ENCODE measurements around the gene CRELD2.

CRELD2 gene

GRCh38 chr22:49913446-49913845, 5.0 kb upstream of the CRELD2 start:
- no peak for FAIRE-seq

GRCh38 chr22:49914256-49914655, 4.2 kb upstream of the CRELD2 start:
- no peak for FAIRE-seq

GRCh38 chr22:49915610-49916009, 2.8 kb upstream of the CRELD2 start:
- FAIRE-seq = no peak

- FAIRE-seq = no peak
These were observed 1.6 kb upstream of the CRELD2 start for GRCh38 chr22:49916831-49917230.

GRCh38 chr22:49918911-49919881, 762 bp downstream of the CRELD2 start:
- no peak for FAIRE-seq

GRCh38 chr22:49920859-49921258, 2.4 kb downstream of the CRELD2 start:
- FAIRE-seq = no peak

GRCh38 chr22:49921508-49922278, 3.3 kb downstream of the CRELD2 start:
- FAIRE-seq = no peak

GRCh38 chr22:49922484-49922883, 4.0 kb downstream of the CRELD2 start:
- no peak for FAIRE-seq

- FAIRE-seq = no peak
These were observed 4.5 kb downstream of the CRELD2 start for GRCh38 chr22:49922926-49923325.

GRCh38 chr22:49923445-49923844, 5.0 kb downstream of the CRELD2 start:
- FAIRE-seq = no peak

GRCh38 chr22:49924113-49924833, 5.8 kb downstream of the CRELD2 start:
- FAIRE-seq = no peak

GRCh38 chr22:49925525-49926128, 7.2 kb downstream of the CRELD2 start:
- no peak for FAIRE-seq

GRCh38 chr22:49926916-49927315, 8.5 kb downstream of the CRELD2 start:
- FAIRE-seq = no peak

GRCh38 chr22:49927483-49928184, 9.2 kb downstream of the CRELD2 start:
- no peak for FAIRE-seq

GRCh38 chr22:49928185-49928495, 9.7 kb downstream of the CRELD2 start:
- FAIRE-seq = no peak

- no peak for FAIRE-seq
These were observed 10.2 kb downstream of the CRELD2 start for GRCh38 chr22:49928555-49929210.

- no peak for FAIRE-seq
These were observed 11.0 kb downstream of the CRELD2 start for GRCh38 chr22:49929211-49929979.

- no peak for FAIRE-seq
These were observed 11.7 kb downstream of the CRELD2 start for GRCh38 chr22:49929994-49930575.

- no peak for FAIRE-seq
These were observed 12.4 kb downstream of the CRELD2 start for GRCh38 chr22:49930596-49931412.

All from colon (tissue), 2 donors.